Hepatocyte (in vitro differentiated cells): Measurements from ENCODE around the gene RASIP1.

Experiments
- CTCF ChIP-seq: fragments of 200-600 bp; sonication (generic); IDR thresholded peaks from 2 replicates; pipeline ENCODE4 v1.5.1; 2016; ENCODE audit warnings: antibody characterized with exemption, mild to moderate bottlenecking; ENCODE audit not compliant: poor library complexity
- EZH2 ChIP-seq: fragments of 200-600 bp; sonication (generic); IDR thresholded peaks from 2 replicates; pipeline ENCODE4 v1.6.1; 2016; ENCODE audit warnings: antibody characterized with exemption, mild to moderate bottlenecking, borderline replicate concordance
- EZH2phosphoT487 ChIP-seq: fragments of 200-600 bp; sonication (generic); IDR thresholded peaks from one replicate; pipeline ENCODE4 v1.6.1; 2018; ENCODE audit warnings: antibody characterized with exemption, mild to moderate bottlenecking, low read depth, moderate library complexity; ENCODE audit not compliant: unreplicated experiment, severe bottlenecking

- TF ChIP-seq CTCF: no peak
- TF ChIP-seq EZH2: no peak
- no peak for TF ChIP-seq EZH2phosphoT487
Observed at GRCh38 chr19:48779636-48780035, 39.2 kb upstream of the RASIP1 start.
